Keratinocyte (primary cell): ENCODE measurements around the gene SOST. TPM values are rescaled to one million over a fixed set of nuclear protein-coding genes. Genes with fewer than 3 reads are reported as not detected.

Experiments used
- DNase-seq: peaks from one replicate; pipeline ENCODE4 v3.0.0-alpha.2; 2011; ENCODE audit warnings: low read depth, missing footprints, low spot score
- FAIRE-seq: peaks from 2 replicates; lab custom pipeline; 2011; peaks lifted over from hg19 to GRCh38; lab: Jason Lieb, UNC
- H2AFZ ChIP-seq: 2 replicates; pipeline ENCODE4 v1.6.0; 2012; ENCODE audit warnings: low read length, control low read depth, inconsistent platforms; ENCODE audit not compliant: control insufficient read depth
- H3K27ac ChIP-seq: 2 replicates; pipeline ENCODE4 v1.5.1; 2011; ENCODE audit warnings: low read length; ENCODE audit not compliant: control insufficient read depth, insufficient read depth
- H3K27me3 ChIP-seq: 3 replicates; pipeline ENCODE4 v1.6.0; 2011; ENCODE audit warnings: low read length; ENCODE audit not compliant: control insufficient read depth, insufficient read depth; ENCODE audit errors: extremely low read depth
- H3K36me3 ChIP-seq, 2 experiments: 2 replicates in 1 of 2; 3 replicates in 1 of 2; pipeline ENCODE4 v1.5.1; 2011; ENCODE audit warnings: low read length in 2 of 2, mild to moderate bottlenecking in 1 of 2; ENCODE audit not compliant: control insufficient read depth in 2 of 2, insufficient read depth in 2 of 2; ENCODE audit errors: extremely low read depth in 1 of 2
- H3K4me1 ChIP-seq: 3 replicates; pipeline ENCODE4 v1.5.1; 2011; ENCODE audit warnings: low read length; ENCODE audit not compliant: control insufficient read depth, insufficient read depth; ENCODE audit errors: extremely low read depth
- H3K4me2 ChIP-seq: 3 replicates; pipeline ENCODE4 v1.6.0; 2011; ENCODE audit warnings: low read depth, low read length; ENCODE audit not compliant: control insufficient read depth, insufficient read depth; ENCODE audit errors: extremely low read depth
- H3K4me3 ChIP-seq, 3 experiments: fragments of 200-600 bp in 1 of 3; sonication (generic) in 1 of 3; 2 replicates in 2 of 3; 3 replicates in 1 of 3; pipeline ENCODE4 v1.5.1; 2011 to 2016; ENCODE audit warnings: low read length in 3 of 3, mild to moderate bottlenecking in 3 of 3, control low read depth in 2 of 3, inconsistent platforms in 1 of 3, low read depth in 1 of 3, mixed read lengths in 1 of 3, mixed run types in 1 of 3, moderate library complexity in 1 of 3; ENCODE audit not compliant: control insufficient read depth in 2 of 3, insufficient read depth in 2 of 3; ENCODE audit errors: extremely low read depth in 1 of 3
- H3K79me2 ChIP-seq: 2 replicates; pipeline ENCODE4 v1.6.0; 2012; ENCODE audit warnings: low read length; ENCODE audit not compliant: control insufficient read depth, insufficient read depth
- H3K9ac ChIP-seq: 3 replicates; pipeline ENCODE4 v1.6.0; 2011; ENCODE audit warnings: low read length; ENCODE audit not compliant: control insufficient read depth, insufficient read depth; ENCODE audit errors: extremely low read depth
- H3K9me1 ChIP-seq: 3 replicates; pipeline ENCODE4 v1.6.0; 2011; ENCODE audit warnings: low read length; ENCODE audit not compliant: control insufficient read depth, insufficient read depth; ENCODE audit errors: extremely low read depth
- H3K9me3 ChIP-seq: 2 replicates; pipeline ENCODE4 v1.5.1; 2012; ENCODE audit warnings: low read depth, low read length; ENCODE audit not compliant: control insufficient read depth
- H4K20me1 ChIP-seq: 3 replicates; pipeline ENCODE4 v1.6.0; 2011; ENCODE audit warnings: low read length; ENCODE audit not compliant: control insufficient read depth, insufficient read depth; ENCODE audit errors: extremely low read depth
- EZH2 ChIP-seq: IDR thresholded peaks from one replicate; pipeline ENCODE4 v1.6.1; 2012; ENCODE audit warnings: inconsistent platforms, mild to moderate bottlenecking, low read length, moderate library complexity
- dilution Hi-C: fragments of 300-500 bp; cut with MboI; formaldehyde crosslinking; loops from one replicate; pipeline ENCODE4 v1.7.0; 2020; ENCODE audit warnings: low sequenced_read_pairs; ENCODE audit not compliant: extremely low pct_ligation_motif_present
- polyA plus RNA-seq, 5 experiments: library from polyadenylated mRNA; depleted of rRNA in 3 of 5; stranded (reverse) in 3 of 5; stranded (forward) in 1 of 5; unstranded in 1 of 5; fragments of >200 nt; gene quantifications; 1 replicate in 1 of 5; 2 replicates in 3 of 5; 3 replicates in 1 of 5; pipeline versions ENCODE4 v1.2.1 to v1.2.3, GENCODE V29; 2011 to 2012; ENCODE audit warnings: missing spikeins in 2 of 5, low read depth in 1 of 5, low replicate concordance in 1 of 5
- TF ChIP-seq, protein P1 (sequence below), 3 experiments: IDR thresholded peaks in 1 of 3; conservative IDR thresholded peaks in 1 of 3; optimal IDR thresholded peaks in 1 of 3; 2 replicates in 2 of 3; 3 replicates in 1 of 3; pipeline versions ENCODE3 to v1.5.1; 2011; ENCODE audit warnings: low read length in 3 of 3, mild to moderate bottlenecking in 3 of 3, moderate library complexity in 2 of 3, control low read depth in 1 of 3, inconsistent platforms in 1 of 3; ENCODE audit not compliant: insufficient read depth in 2 of 3; ENCODE audit errors: extremely low read depth in 1 of 3

SOST gene
- polyA plus RNA-seq, 1 donor (not counting 4 experiments of a cell fraction or from before 2014, with no cell fraction given), result 0.04 TPM

DNA sequence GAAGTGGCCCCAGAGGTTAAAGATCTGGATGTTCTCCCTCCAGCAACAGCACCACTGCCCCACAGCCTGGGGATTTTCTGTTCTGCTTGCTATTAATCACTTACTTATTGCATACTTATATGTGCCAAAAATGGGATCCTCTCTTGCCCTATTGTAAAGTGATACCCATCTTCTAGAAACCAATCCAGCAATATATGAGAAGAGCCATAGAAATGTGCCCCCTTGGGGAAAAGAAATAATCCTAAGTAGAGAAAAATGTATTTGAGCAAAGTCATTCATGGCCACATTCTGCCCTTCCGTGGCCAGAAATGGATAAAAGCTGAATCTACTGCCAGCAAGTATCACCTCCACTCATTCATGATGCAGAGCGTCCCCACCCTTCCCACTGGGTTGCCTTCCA lies 20.9 kb downstream of the SOST start:
- no peak for FAIRE-seq
- dilution Hi-C loops, result no loop called here

DNA sequence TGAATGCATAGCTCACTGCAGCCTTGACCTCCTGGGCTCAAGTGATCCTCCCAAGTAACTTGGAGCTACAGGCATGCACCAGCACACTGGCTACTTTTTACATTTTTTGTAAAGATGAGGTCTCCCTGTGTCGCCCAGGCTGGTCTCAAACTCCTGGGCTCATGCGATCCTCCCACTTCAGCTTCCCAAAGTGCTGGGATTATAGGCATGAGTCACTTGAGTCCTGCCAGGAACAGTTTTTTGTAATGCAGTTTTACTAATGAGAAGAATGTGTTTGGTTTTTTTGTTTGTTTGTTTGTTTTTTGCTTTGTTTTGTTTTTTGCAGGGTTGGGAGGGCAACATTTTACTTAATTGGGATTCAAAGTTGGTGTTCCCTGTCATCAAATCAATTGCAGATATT lies 22.2 kb downstream of the SOST start:
- no peak for FAIRE-seq
- dilution Hi-C loops, result no loop called here

More for the DNA sequence above, 20.9 kb downstream of the SOST start:
- no peak overlapping the region for H3K27ac ChIP-seq
- TF ChIP-seq EZH2, result no peak
- TF ChIP-seq, protein P1, sequence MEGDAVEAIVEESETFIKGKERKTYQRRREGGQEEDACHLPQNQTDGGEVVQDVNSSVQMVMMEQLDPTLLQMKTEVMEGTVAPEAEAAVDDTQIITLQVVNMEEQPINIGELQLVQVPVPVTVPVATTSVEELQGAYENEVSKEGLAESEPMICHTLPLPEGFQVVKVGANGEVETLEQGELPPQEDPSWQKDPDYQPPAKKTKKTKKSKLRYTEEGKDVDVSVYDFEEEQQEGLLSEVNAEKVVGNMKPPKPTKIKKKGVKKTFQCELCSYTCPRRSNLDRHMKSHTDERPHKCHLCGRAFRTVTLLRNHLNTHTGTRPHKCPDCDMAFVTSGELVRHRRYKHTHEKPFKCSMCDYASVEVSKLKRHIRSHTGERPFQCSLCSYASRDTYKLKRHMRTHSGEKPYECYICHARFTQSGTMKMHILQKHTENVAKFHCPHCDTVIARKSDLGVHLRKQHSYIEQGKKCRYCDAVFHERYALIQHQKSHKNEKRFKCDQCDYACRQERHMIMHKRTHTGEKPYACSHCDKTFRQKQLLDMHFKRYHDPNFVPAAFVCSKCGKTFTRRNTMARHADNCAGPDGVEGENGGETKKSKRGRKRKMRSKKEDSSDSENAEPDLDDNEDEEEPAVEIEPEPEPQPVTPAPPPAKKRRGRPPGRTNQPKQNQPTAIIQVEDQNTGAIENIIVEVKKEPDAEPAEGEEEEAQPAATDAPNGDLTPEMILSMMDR (optimal IDR thresholded peaks at IDR 0.05 in 1 of 3, IDR thresholded peaks at IDR 0.05 in 1 of 3, conservative IDR thresholded peaks at IDR 0.05 in 1 of 3; ENCODE audit: extremely low read depth in 1 of 3, insufficient read depth in 2 of 3, low read length in 3 of 3), result no peak
- H4K20me1 ChIP-seq, result no peaks in the 10 kb centered on the region
- no peaks in the 10 kb centered on the region for H3K9me1 ChIP-seq
- H3K4me3 ChIP-seq, result no peak overlapping the region
- H2AFZ ChIP-seq, result no peak overlapping the region
- H3K36me3 ChIP-seq, result no peaks in the 10 kb centered on the region
- DNase-seq, result no peak
- H3K4me2 ChIP-seq, result no peak overlapping the region
- no peaks in the 10 kb centered on the region for H3K27me3 ChIP-seq
- no peak overlapping the region for H3K9ac ChIP-seq
- no peaks in the 10 kb centered on the region for H3K79me2 ChIP-seq
- peaks cover 10% of the 10 kb centered on the region for H3K4me1 ChIP-seq
- H3K9me3 ChIP-seq, result no peaks in the 10 kb centered on the region

More for the DNA sequence above, 22.2 kb downstream of the SOST start:
- H3K27me3 ChIP-seq, result no peaks in the 10 kb centered on the region
- no peak overlapping the region for H3K27ac ChIP-seq
- no peaks in the 10 kb centered on the region for H3K9me1 ChIP-seq
- no peaks in the 10 kb centered on the region for H3K79me2 ChIP-seq
- H4K20me1 ChIP-seq, result no peaks in the 10 kb centered on the region
- no peaks in the 10 kb centered on the region for H3K36me3 ChIP-seq
- H3K4me3 ChIP-seq, result no peak overlapping the region
- no peak for TF ChIP-seq EZH2
- TF ChIP-seq, protein P1 (optimal IDR thresholded peaks at IDR 0.05 in 1 of 3, IDR thresholded peaks at IDR 0.05 in 1 of 3, conservative IDR thresholded peaks at IDR 0.05 in 1 of 3; ENCODE audit: extremely low read depth in 1 of 3, insufficient read depth in 2 of 3, low read length in 3 of 3), result no peak
- H3K9me3 ChIP-seq, result no peaks in the 10 kb centered on the region
- DNase-seq, result no peak
- no peak overlapping the region for H3K4me2 ChIP-seq
- H3K4me1 ChIP-seq, result peaks cover 12% of the 10 kb centered on the region
- no peak overlapping the region for H2AFZ ChIP-seq
- no peak overlapping the region for H3K9ac ChIP-seq
